Left lung (tissue), 10 donors: ENCODE data around the gene DPH7. TPM values are rescaled to one million over a fixed set of nuclear protein-coding genes. Genes with fewer than 3 reads are reported as not detected.

Source experiments
- ATAC-seq: fragments of 200-7000 bp; cut with Tn5 transposase; one replicate; pipeline ENCODE4 v1.9.1; 2020; ENCODE audit warnings: moderate library complexity
- DNase-seq, 4 donors: peaks; one replicate each; pipeline ENCODE4 v3.0.0-alpha.2; 2013 to 2020
- H3K27ac ChIP-seq, 2 donors: fragments of 200-600 bp; sonication (generic) in 1 of 2; one replicate each; pipeline versions ENCODE4 v1.5.0 to v1.8.0; 2020 to 2021
- H3K27me3 ChIP-seq, 2 donors: fragments of 200-600 bp; sonication (generic) in 1 of 2; one replicate each; pipeline versions ENCODE4 v1.5.0 to v1.8.0; 2020 to 2021
- H3K36me3 ChIP-seq, 2 donors: fragments of 200-600 bp; sonication (generic) in 1 of 2; one replicate each; pipeline versions ENCODE4 v1.5.0 to v1.8.0; 2020 to 2021
- H3K4me1 ChIP-seq, 2 donors: fragments of 200-600 bp; one replicate each; pipeline ENCODE4 v1.8.0; 2021
- H3K4me3 ChIP-seq, 2 donors: fragments of 200-600 bp; sonication (generic) in 1 of 2; one replicate each; pipeline versions ENCODE4 v1.5.0 to v1.8.0; 2020 to 2021; ENCODE audit warnings: mild to moderate bottlenecking in 1 of 2
- H3K9me3 ChIP-seq, 2 donors: fragments of 200-600 bp; sonication (generic) in 1 of 2; one replicate each; pipeline versions ENCODE4 v1.5.0 to v1.8.0; 2020 to 2021
- CTCF ChIP-seq, 2 donors: fragments of 200-600 bp; sonication (generic) in 1 of 2; IDR thresholded peaks; one replicate each; pipeline versions ENCODE4 v1.5.0 to v1.8.0; 2021; ENCODE audit warnings: antibody characterized with exemption in 2 of 2
- intact Hi-C, 2 donors: fragments of 100-400 bp; cut with DNase I; formaldehyde crosslinking; loops; one replicate each; pipeline versions ENCODE4 v1.11.2 to v1.14.2; 2022
- polyA plus RNA-seq, 6 donors: library from polyadenylated mRNA; unstranded; fragments of 120-200 nt; gene quantifications; one replicate each; pipeline ENCODE4 v1.2.1, GENCODE V29; 2013; ENCODE audit not compliant: insufficient read length in 6 of 6
- total RNA-seq, 2 donors: library from RNA; stranded (reverse); fragmentation: NEBNext Ultra II Directional; extraction: Animal tissue kit (Norgen Biotek cat#: 25700); gene quantifications; one replicate each; pipeline ENCODE4 v1.2.1, GENCODE V29; 2021
- donor health status: DM: no; HTN: yes; CAD: no.
- donor health status: DM: no; HTN: no; CAD: no.

The DPH7 gene
- total and polyA plus RNA-seq, 8 donors: 25.6 to 69.2 (median 51.7) TPM

- TF ChIP-seq CTCF (IDR thresholded peaks at IDR 0.05): no peak
- Histone ChIP-seq H3K4me1 (peaks cover 3 to 9% of the 10 kb centered on the region in 2 donors), H3K36me3 (no peaks in the 10 kb centered on the region), H3K27ac (no peak overlapping the region), H3K4me3 (no peak overlapping the region), H3K27me3 (no peaks in the 10 kb centered on the region), H3K9me3 (no peaks in the 10 kb centered on the region)
- intact Hi-C loops: no loop called here
- DNase-seq (no peak), ATAC-seq (no peak)
Measured at GRCh38 chr9:137531099-137531765, 47.5 kb downstream of the DPH7 start.

- H3K9me3 ChIP-seq: no peaks in the 10 kb centered on the region
- ATAC-seq (no peak), DNase-seq (no peak)
- no peaks in the 10 kb centered on the region for H3K27me3 ChIP-seq
- TF ChIP-seq CTCF (IDR thresholded peaks at IDR 0.05): no peak
- no peaks in the 10 kb centered on the region for H3K36me3 ChIP-seq
- H3K27ac ChIP-seq: no peak overlapping the region
- intact Hi-C loops: no loop called here
- peaks cover 3 to 11% of the 10 kb centered on the region in 2 donors for H3K4me1 ChIP-seq
- H3K4me3 ChIP-seq: no peak overlapping the region
Measured at GRCh38 chr9:137530331-137530730, 48.4 kb downstream of the DPH7 start.

GRCh38 chr9:137524981-137525317, 53.8 kb downstream of the DPH7 start:
- H3K27ac ChIP-seq: no peak overlapping the region
- no peak for TF ChIP-seq CTCF (IDR thresholded peaks at IDR 0.05)
- no peaks in the 10 kb centered on the region for H3K27me3 ChIP-seq
- H3K36me3 ChIP-seq: no peaks in the 10 kb centered on the region
- ATAC-seq (no peak), DNase-seq (peak in 1 of 4 donors; percentile 25)
- intact Hi-C loops: no loop called here
- H3K9me3 ChIP-seq: no peaks in the 10 kb centered on the region
- peaks cover 0 to 2% of the 10 kb centered on the region in 2 donors for H3K4me1 ChIP-seq
- no peak overlapping the region for H3K4me3 ChIP-seq

GRCh38 chr9:137524161-137524980, 54.4 kb downstream of the DPH7 start:
- H3K27ac ChIP-seq: no peak overlapping the region
- ATAC-seq: no peak
- peak in 1 of 4 donors; percentile 54 for DNase-seq
- no peaks in the 10 kb centered on the region for H3K27me3 ChIP-seq
- no peak overlapping the region for H3K4me3 ChIP-seq
- no peak for TF ChIP-seq CTCF (IDR thresholded peaks at IDR 0.05)
- H3K4me1 ChIP-seq: peaks cover 0 to 2% of the 10 kb centered on the region in 2 donors
- no peaks in the 10 kb centered on the region for H3K9me3 ChIP-seq
- intact Hi-C loops: no loop called here
- H3K36me3 ChIP-seq: no peaks in the 10 kb centered on the region

GRCh38 chr9:137522746-137523455, 55.8 kb downstream of the DPH7 start:
- ATAC-seq (no peak), DNase-seq (peak in 1 of 4 donors; percentile 61)
- Histone ChIP-seq H3K4me1 (peaks cover 0 to 2% of the 10 kb centered on the region in 2 donors), H3K27me3 (no peaks in the 10 kb centered on the region), H3K36me3 (no peaks in the 10 kb centered on the region), H3K4me3 (no peak overlapping the region), H3K27ac (no peak overlapping the region), H3K9me3 (no peaks in the 10 kb centered on the region)
- intact Hi-C loops: no loop called here
- no peak for TF ChIP-seq CTCF (IDR thresholded peaks at IDR 0.05)
